Mucosa of stomach (tissue), 1 donor: ENCODE results near the gene KRT1.

ENCODE experiments used
- H3K27me3 ChIP-seq: one replicate; pipeline ENCODE4 v1.7.0; 2013; ENCODE audit warnings: mild to moderate bottlenecking, low read length; ENCODE audit not compliant: control insufficient read depth, insufficient read depth
- H3K36me3 ChIP-seq: one replicate; pipeline ENCODE4 v1.7.0; 2013; ENCODE audit warnings: low read length; ENCODE audit not compliant: control insufficient read depth, insufficient read depth
- H3K4me1 ChIP-seq: one replicate; pipeline ENCODE4 v1.7.0; 2013; ENCODE audit warnings: mild to moderate bottlenecking, low read length; ENCODE audit not compliant: control insufficient read depth, insufficient read depth
- H3K4me3 ChIP-seq: one replicate; pipeline ENCODE4 v1.7.0; 2013; ENCODE audit warnings: low read length
- H3K9ac ChIP-seq: one replicate; pipeline ENCODE4 v1.7.0; 2013; ENCODE audit warnings: mild to moderate bottlenecking, low read length, moderate library complexity
- H3K9me3 ChIP-seq: one replicate; pipeline ENCODE4 v1.7.0; 2013; ENCODE audit warnings: mild to moderate bottlenecking, low read length, moderate library complexity; ENCODE audit not compliant: control insufficient read depth
- donor health status: Pancreatic carcinoma.

The KRT1 gene

DNA sequence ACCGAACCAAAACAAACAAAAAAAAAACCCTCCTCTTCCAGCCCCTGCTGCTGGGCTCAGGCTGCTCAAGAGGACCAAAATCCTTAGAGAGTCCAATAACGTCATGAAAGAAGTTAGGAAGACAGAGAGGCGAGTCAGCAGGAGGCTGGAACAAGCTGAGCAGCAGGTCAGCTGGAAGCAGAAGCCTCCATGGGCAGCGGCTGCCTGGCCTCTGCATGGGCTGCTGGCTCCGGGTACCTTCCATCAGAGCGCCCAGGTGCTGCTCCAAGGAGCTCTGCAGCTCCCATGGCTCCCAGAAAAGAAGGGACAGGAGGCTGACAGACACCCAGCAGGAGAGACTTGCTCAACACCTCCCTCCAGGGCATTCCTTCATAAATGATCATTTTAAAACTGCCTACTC lies 25.0 kb downstream of the KRT1 start:
- H3K4me1 ChIP-seq: no peaks in the 10 kb centered on the region
- H3K4me3 ChIP-seq: no peak overlapping the region
- peaks cover 19% of the 10 kb centered on the region for H3K27me3 ChIP-seq
- no peaks in the 10 kb centered on the region for H3K9me3 ChIP-seq
- H3K36me3 ChIP-seq: no peaks in the 10 kb centered on the region
- H3K9ac ChIP-seq: no peak overlapping the region

DNA sequence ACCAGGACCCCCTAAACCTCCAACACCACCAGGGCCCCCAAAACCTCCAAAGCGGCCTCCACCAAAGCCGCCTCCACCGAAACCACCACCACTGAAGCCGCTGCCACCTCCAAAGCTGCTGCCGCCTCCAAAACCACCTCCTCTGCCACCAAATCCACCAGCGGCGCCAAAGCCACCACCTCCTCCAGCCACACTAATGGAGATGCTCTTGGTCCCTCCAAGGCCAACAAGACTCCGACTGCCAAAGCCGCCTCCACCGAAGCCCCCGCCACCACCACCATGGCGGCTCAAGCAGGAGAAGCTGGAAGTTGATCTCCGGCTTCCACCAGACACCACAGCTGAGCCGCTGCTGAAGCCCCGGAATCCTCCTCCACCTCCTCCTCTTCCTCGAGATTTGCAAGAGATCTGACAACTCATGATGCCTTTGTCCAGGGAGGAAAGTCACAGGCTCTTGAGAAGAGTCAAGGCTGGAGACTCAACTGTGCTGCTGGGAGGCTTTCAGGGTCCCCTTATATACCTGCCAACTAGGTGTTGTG lies 28.4 kb downstream of the KRT1 start, which contains the start of gene KRT2:
Gene KRT2 (minus strand): TSS at position 486 of the 536 bp plus-strand sequence. CDS start 69 bp downstream, at position 417.
- peaks cover 10% of the 10 kb centered on the region for H3K27me3 ChIP-seq
- H3K9me3 ChIP-seq: no peaks in the 10 kb centered on the region
- H3K4me1 ChIP-seq: no peaks in the 10 kb centered on the region
- no peak within 1 kb of the TSS for H3K9ac ChIP-seq
- no peaks in the 10 kb centered on the region for H3K36me3 ChIP-seq
- H3K4me3 ChIP-seq: no peak within 1 kb of the TSS

DNA sequence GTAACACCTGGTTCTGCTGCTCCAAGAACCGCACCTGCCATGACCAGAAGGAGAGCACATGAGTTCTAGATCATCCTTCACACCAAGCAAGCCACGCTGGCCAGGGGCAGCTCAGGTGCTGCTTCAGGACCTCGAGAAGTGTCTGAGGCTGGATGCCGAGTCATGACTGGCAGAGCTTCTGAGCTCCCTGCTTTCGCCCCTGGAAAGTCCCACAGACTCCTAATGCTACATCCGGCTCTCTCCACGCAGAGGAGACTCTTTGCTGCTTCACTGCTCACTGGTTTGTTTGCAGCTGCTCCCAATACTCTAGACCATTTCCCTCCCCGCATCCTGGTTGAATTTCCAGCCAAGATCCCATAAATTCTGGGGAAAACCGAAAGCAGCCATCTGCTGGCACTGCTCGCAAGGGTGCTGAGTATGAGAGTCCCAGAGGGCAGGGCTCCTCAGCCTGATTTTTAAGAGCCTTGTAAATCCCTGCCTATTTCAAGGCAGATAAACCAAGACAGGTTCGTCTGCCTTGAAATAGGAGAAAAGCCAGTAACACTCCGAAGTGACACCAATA lies 29.6 kb downstream of the KRT1 start:
- Histone ChIP-seq H3K9ac (no peak overlapping the region), H3K27me3 (peaks cover 4% of the 10 kb centered on the region), H3K36me3 (no peaks in the 10 kb centered on the region), H3K4me3 (no peak overlapping the region), H3K4me1 (peaks cover 12% of the 10 kb centered on the region), H3K9me3 (no peaks in the 10 kb centered on the region)

DNA sequence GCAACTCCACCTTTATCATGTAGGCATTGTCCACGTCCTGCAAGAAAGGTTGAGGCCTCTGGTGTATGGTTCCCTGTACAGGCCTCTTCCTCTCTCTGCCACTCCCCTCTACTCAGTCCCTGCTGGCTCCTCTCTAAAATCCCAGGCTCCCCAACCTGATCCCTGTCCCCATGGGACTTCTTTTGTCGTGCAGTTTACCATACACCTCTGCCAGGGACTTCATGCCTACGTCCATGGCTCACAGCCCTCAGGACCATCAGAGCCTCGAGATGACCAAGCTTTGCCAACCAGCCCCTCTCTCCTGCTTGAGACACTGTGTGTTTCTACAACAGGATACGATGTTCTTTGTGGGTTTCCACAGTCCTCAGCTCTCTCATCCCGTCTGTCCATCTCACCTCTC lies 31.1 kb downstream of the KRT1 start:
- no peak overlapping the region for H3K9ac ChIP-seq
- no peaks in the 10 kb centered on the region for H3K36me3 ChIP-seq
- H3K27me3 ChIP-seq: peaks cover 4% of the 10 kb centered on the region
- no peaks in the 10 kb centered on the region for H3K9me3 ChIP-seq
- no peak overlapping the region for H3K4me3 ChIP-seq
- H3K4me1 ChIP-seq: peaks cover 21% of the 10 kb centered on the region

GRCh38 chr12:52648012-52648550 lies 32.1 kb downstream of the KRT1 start:
- Histone ChIP-seq H3K4me1 (peaks cover 21% of the 10 kb centered on the region), H3K9ac (no peak overlapping the region), H3K27me3 (peaks cover 4% of the 10 kb centered on the region), H3K9me3 (no peaks in the 10 kb centered on the region), H3K4me3 (no peak overlapping the region), H3K36me3 (no peaks in the 10 kb centered on the region)

DNA sequence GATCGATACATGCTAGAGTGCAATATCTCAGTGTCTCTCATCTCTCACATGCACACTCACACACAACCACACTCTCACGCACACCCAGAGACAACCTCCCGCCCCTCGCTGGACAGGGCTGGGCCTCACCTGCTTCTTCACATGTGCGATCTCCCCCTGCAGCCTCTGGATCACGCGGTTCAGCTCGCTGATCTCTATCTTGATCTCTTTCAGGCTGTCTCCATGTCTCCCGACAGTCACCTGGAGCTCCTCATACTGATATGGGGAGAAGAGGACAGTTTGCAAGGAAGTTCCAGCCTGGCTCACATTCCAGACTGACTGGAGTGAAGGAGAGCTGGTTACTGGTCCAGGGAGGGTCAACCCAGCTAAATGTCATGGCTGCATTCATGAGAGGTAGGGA lies 32.6 kb downstream of the KRT1 start:
- Histone ChIP-seq H3K36me3 (no peaks in the 10 kb centered on the region), H3K9ac (no peak overlapping the region), H3K27me3 (peaks cover 4% of the 10 kb centered on the region), H3K4me1 (peaks cover 21% of the 10 kb centered on the region), H3K9me3 (no peaks in the 10 kb centered on the region), H3K4me3 (no peak overlapping the region)

DNA sequence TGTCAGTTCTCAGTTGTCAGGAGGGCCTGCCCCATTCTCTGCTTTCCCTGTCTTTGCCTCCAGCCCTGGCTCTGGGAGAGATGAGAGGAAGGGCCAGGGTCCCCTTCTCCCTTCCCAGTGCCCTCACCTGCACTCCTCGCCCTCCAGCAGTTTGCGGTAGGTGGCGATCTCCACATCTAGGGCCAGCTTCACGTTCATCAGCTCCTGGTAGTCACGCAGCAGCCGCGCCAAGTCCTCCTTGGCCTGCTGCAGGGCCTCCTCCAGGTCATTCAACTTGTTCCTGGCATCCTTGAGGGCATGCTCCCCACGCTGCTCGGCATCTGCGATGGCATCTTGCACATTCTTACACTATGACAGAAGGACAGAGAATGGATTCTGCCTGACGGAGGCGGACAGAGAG lies 33.6 kb downstream of the KRT1 start:
- H3K4me3 ChIP-seq: no peak overlapping the region
- peaks cover 21% of the 10 kb centered on the region for H3K4me1 ChIP-seq
- H3K9me3 ChIP-seq: no peaks in the 10 kb centered on the region
- H3K27me3 ChIP-seq: no peaks in the 10 kb centered on the region
- H3K9ac ChIP-seq: no peak overlapping the region
- no peaks in the 10 kb centered on the region for H3K36me3 ChIP-seq

- Histone ChIP-seq H3K9ac (no peak overlapping the region), H3K4me1 (peaks cover 21% of the 10 kb centered on the region)
Measured at GRCh38 chr12:52645982-52646381, 34.2 kb downstream of the KRT1 start.

DNA sequence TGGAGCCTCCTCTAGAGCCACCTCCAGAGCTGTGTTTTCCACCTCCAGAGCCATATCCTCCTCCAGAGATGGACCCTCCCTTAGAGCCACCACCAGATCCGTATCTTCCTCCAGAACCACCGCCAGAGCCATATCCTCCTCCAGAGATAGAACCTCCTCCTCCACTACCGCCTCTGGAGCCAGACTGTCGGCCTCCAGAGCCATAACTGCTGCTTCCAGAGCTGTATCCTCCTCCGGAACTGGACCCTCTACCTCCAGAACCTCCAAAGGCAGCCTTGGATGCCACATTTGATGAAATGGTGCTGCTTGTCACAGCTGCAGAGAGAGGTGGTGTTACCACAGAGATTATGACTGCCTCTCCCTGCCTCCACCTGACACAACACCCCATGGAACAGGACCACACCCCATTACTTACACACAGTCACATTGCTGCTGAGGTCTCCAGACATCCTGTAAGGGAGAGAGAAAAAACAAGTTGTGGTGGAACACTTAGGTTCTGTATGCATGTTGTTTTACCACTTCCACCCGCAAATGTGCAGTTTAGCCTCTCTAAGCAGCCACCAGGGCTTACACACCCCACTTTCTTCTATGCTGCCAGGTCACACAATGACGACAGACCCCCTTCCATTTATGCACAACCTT lies 35.0 kb downstream of the KRT1 start:
- H3K27me3 ChIP-seq: no peaks in the 10 kb centered on the region
- no peak overlapping the region for H3K9ac ChIP-seq
- H3K36me3 ChIP-seq: no peaks in the 10 kb centered on the region
- H3K9me3 ChIP-seq: no peaks in the 10 kb centered on the region
- H3K4me1 ChIP-seq: peaks cover 21% of the 10 kb centered on the region
- no peak overlapping the region for H3K4me3 ChIP-seq

More at GRCh38 chr12:52645982-52646381, 34.2 kb downstream of the KRT1 start:
- Histone ChIP-seq H3K27me3 (no peaks in the 10 kb centered on the region), H3K9me3 (no peaks in the 10 kb centered on the region), H3K36me3 (no peaks in the 10 kb centered on the region), H3K4me3 (no peak overlapping the region)

- no peaks in the 10 kb centered on the region for H3K27me3 ChIP-seq
- H3K9me3 ChIP-seq: no peaks in the 10 kb centered on the region
- H3K4me3 ChIP-seq: no peak overlapping the region
- H3K36me3 ChIP-seq: no peaks in the 10 kb centered on the region
- no peak overlapping the region for H3K9ac ChIP-seq
- peaks cover 21% of the 10 kb centered on the region for H3K4me1 ChIP-seq
Measured at GRCh38 chr12:52644078-52644415, 36.2 kb downstream of the KRT1 start.

DNA sequence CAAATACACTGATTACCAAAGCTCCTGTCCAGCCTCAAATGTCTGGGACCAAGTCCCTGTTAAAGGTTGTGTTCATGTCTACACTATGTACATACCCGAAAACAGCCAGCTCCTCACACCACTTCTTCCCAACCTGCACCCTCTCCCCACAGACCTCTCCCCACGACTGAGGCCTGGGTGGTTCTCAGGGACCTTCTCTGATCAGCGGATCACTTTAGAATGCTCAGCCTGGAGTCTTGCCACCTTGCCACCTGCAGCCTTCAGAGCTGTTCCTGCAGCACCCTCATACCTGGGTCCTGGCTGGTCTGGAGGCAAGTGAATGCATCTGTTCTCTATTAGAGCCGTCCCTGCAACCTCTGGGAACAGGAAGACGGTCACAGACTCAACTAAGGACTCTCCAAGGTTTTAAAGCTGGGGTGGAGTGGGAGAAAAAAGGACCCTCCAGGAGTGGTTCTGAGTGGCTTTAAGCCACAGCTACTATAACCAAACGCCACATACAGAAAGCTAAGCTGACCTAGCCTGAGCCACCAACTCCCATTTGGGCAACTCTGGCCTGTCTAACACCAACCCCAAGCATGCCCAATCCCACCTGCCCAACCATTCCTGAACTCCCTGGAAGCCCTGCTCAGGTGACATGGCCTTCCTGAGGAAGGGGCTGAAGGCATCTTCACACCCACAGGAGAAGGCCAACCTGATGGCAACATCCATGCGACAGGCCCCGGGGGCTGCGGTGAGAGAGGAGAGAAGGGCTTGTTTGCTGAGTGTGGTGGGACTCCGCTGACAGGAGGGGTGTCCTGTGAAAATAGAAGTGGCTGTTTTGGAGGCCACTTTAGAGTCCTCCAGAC lies 36.8 kb downstream of the KRT1 start:
- peaks cover 21% of the 10 kb centered on the region for H3K4me1 ChIP-seq
- H3K4me3 ChIP-seq: no peak overlapping the region
- H3K9ac ChIP-seq: no peak overlapping the region
- H3K36me3 ChIP-seq: no peaks in the 10 kb centered on the region
- no peaks in the 10 kb centered on the region for H3K27me3 ChIP-seq
- no peaks in the 10 kb centered on the region for H3K9me3 ChIP-seq

GRCh38 chr12:52641468-52641867 lies 38.7 kb downstream of the KRT1 start:
- Histone ChIP-seq H3K4me3 (no peak overlapping the region), H3K36me3 (no peaks in the 10 kb centered on the region), H3K4me1 (peaks cover 17% of the 10 kb centered on the region), H3K9ac (no peak overlapping the region), H3K27me3 (no peaks in the 10 kb centered on the region), H3K9me3 (no peaks in the 10 kb centered on the region)
